Kidney (tissue), 14 donors: ENCODE results near the gene WWC2. TPM values are rescaled to one million over a fixed set of nuclear protein-coding genes. Genes with fewer than 3 reads are reported as not detected.

ENCODE experiments used
- DNase-seq, 5 donors: peaks; one replicate each; pipeline ENCODE4 v3.0.0-alpha.2; 2013 to 2020
- FAIRE-seq: peaks from 2 replicates; lab custom pipeline; 2012; peaks lifted over from hg19 to GRCh38; lab: Jason Lieb, UNC
- H3K27ac ChIP-seq, 2 donors: one replicate each; pipeline ENCODE4 v1.7.0; 2013; ENCODE audit warnings: low read depth in 2 of 2, low read length in 2 of 2, inconsistent platforms in 1 of 2
- H3K27me3 ChIP-seq: one replicate; pipeline ENCODE4 v1.7.1; 2013; ENCODE audit warnings: low read length, inconsistent platforms; ENCODE audit not compliant: control insufficient read depth, insufficient read depth
- H3K36me3 ChIP-seq, 3 donors: one replicate each; pipeline versions ENCODE4 v1.7.0 to v1.7.1; 2013; ENCODE audit warnings: low read length in 3 of 3, control low read depth in 1 of 3, inconsistent platforms in 1 of 3; ENCODE audit not compliant: insufficient read depth in 3 of 3, control insufficient read depth in 2 of 3
- H3K4me1 ChIP-seq, 3 donors: one replicate each; pipeline versions ENCODE4 v1.7.0 to v1.7.1; 2013; ENCODE audit warnings: low read length in 3 of 3, inconsistent platforms in 1 of 3, low read depth in 1 of 3; ENCODE audit not compliant: control insufficient read depth in 2 of 3, insufficient read depth in 2 of 3
- H3K4me3 ChIP-seq, 3 donors: one replicate each; pipeline versions ENCODE4 v1.7.0 to v1.8.1; 2013; ENCODE audit warnings: low read length in 3 of 3, control low read depth in 1 of 3, inconsistent platforms in 1 of 3
- H3K9ac ChIP-seq, 3 donors: one replicate each; pipeline versions ENCODE4 v1.7.0 to v1.7.1; 2013; ENCODE audit warnings: low read length in 3 of 3, control low read depth in 1 of 3, inconsistent platforms in 1 of 3
- H3K9me3 ChIP-seq, 3 donors: one replicate each; pipeline versions ENCODE4 v1.7.0 to v1.7.1; 2013; ENCODE audit warnings: low read length in 3 of 3, control low read depth in 1 of 3, inconsistent platforms in 1 of 3; ENCODE audit not compliant: control insufficient read depth in 2 of 3, insufficient read depth in 1 of 3
- intact Hi-C: fragments of 100-400 bp; cut with DNase I; formaldehyde crosslinking; loops from one replicate; pipeline ENCODE4 v1.11.1; 2022
- polyA plus RNA-seq: library from polyadenylated mRNA; stranded (reverse); fragments of 350-450 nt; fragmentation: Illumina TruSeq; extraction: RNeasy Lipid Tissue Mini Kit (QIAGEN cat#74804); gene quantifications from one replicate; pipeline ENCODE4 v1.2.3, GENCODE V29; 2014; ENCODE audit warnings: low read depth, low replicate concordance; ENCODE audit not compliant: insufficient read depth
- total RNA-seq: library from RNA; stranded (reverse); fragmentation: NEBNext Ultra II Directional; extraction: Animal tissue kit (Norgen Biotek cat#: 25700); gene quantifications from one replicate; pipeline ENCODE4 v1.2.1, GENCODE V29; 2021
- TF ChIP-seq, protein P1 (sequence below): IDR thresholded peaks from 3 replicates; pipeline ENCODE4 v1.5.1; 2012; ENCODE audit warnings: mild to moderate bottlenecking, moderate library complexity, borderline replicate concordance; ENCODE audit not compliant: insufficient read depth; ENCODE audit errors: extremely low read depth
- donor health status: control.
- donor health status: control.
- donor health status: control.
- donor health status: control.
- donor health status: control.
- donor health status: DM: yes; HTN: yes; CAD: no.
- donor health status: Normal renal cell carcinoma (clear cell type).

The WWC2 gene
- total and polyA plus RNA-seq, 2 donors from 2014 or later = 10.1 to 59.6 TPM

DNA sequence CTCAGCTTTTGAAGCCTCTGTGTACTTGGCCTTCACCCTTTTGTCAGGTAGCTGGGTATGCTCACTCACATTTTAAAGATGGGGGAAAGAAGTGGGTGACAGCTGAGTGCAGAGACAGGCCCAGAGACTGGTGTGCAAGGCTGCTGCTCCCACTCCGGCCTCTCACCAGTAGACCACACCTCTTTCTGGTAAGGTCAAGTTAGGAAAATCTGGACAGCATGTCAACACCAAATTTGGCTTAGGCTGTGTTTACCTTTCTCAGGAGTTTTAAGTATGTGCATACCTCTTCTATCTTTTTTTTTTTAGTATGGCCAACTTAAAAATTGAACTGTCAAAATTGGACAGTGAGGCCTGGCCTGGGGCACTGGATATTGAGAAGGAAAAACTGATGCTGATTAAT lies 154.4 kb downstream of the WWC2 start:
- no peak overlapping the region for H3K27ac ChIP-seq
- FAIRE-seq = no peak

DNA sequence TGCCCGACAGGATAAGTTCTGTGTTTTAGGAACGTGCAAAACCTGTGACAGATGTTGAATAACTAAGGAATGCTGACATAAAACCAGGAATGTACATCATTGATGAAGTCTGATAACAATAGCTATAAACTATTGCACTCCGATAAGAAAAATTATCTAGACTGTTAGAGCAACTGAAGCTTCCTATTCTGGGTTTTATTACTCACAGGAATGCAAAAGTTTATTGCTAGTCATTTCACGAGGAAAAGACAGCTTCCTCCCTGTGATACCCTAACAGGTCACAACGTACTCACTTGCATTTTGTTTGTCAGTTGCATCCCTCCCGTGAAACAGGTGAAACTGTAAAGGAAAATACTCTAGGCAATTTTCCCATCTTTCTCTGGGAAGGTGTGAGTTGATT lies 155.1 kb downstream of the WWC2 start:
- Histone ChIP-seq H3K4me1 (peaks cover 0 to 17% (median 4%) of the 10 kb centered on the region in 3 donors), H3K9ac (no peak overlapping the region), H3K36me3 (peaks cover 0 to 7% (median 5%) of the 10 kb centered on the region in 3 donors), H3K4me3 (no peak overlapping the region), H3K27ac (no peak overlapping the region), H3K27me3 (no peaks in the 10 kb centered on the region), H3K9me3 (no peaks in the 10 kb centered on the region)
- FAIRE-seq (no peak), DNase-seq (no peak)
- TF ChIP-seq, protein P1, sequence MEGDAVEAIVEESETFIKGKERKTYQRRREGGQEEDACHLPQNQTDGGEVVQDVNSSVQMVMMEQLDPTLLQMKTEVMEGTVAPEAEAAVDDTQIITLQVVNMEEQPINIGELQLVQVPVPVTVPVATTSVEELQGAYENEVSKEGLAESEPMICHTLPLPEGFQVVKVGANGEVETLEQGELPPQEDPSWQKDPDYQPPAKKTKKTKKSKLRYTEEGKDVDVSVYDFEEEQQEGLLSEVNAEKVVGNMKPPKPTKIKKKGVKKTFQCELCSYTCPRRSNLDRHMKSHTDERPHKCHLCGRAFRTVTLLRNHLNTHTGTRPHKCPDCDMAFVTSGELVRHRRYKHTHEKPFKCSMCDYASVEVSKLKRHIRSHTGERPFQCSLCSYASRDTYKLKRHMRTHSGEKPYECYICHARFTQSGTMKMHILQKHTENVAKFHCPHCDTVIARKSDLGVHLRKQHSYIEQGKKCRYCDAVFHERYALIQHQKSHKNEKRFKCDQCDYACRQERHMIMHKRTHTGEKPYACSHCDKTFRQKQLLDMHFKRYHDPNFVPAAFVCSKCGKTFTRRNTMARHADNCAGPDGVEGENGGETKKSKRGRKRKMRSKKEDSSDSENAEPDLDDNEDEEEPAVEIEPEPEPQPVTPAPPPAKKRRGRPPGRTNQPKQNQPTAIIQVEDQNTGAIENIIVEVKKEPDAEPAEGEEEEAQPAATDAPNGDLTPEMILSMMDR = no peak
- intact Hi-C loops = no loop called here

More for the DNA sequence above, 154.4 kb downstream of the WWC2 start:
- intact Hi-C loops = no loop called here
- peaks cover 0 to 7% (median 5%) of the 10 kb centered on the region in 3 donors for H3K36me3 ChIP-seq
- no peak overlapping the region for H3K9ac ChIP-seq
- no peaks in the 10 kb centered on the region for H3K27me3 ChIP-seq
- H3K9me3 ChIP-seq = no peaks in the 10 kb centered on the region
- peaks cover 0 to 17% (median 4%) of the 10 kb centered on the region in 3 donors for H3K4me1 ChIP-seq
- no peak overlapping the region for H3K4me3 ChIP-seq
- TF ChIP-seq, protein P1 = no peak
- DNase-seq = no peak

DNA sequence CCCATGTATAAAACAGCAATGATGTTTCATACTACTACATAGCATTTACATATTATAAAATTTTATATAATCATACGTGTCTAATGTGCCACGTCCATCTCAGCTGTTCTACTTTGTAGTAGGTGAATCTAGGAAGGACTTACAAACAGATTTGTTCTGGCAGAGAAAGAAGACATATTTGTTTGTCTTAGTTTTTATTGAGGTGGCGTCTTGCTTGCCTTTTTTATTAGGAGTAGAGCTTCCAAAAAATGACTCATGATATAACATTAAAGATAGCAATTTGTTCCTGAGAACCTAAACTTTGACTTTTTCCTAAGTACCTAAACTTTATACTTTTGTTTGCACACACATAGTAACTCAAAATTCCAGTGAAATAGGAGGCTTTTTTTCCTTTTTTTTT lies 156.4 kb downstream of the WWC2 start:
- intact Hi-C loops = loop anchor here (5.0 kb wide), 1 partner anchor 183 kb away; no protein-coding TSS in a partner anchor
- FAIRE-seq (no peak), DNase-seq (no peak)
- Histone ChIP-seq H3K4me1 (peaks cover 0 to 8% (median under 1%) of the 10 kb centered on the region in 3 donors), H3K4me3 (no peak overlapping the region), H3K9me3 (no peaks in the 10 kb centered on the region), H3K36me3 (peaks cover 2 to 11% (median 9%) of the 10 kb centered on the region in 3 donors), H3K27me3 (no peaks in the 10 kb centered on the region), H3K27ac (no peak overlapping the region), H3K9ac (no peak overlapping the region)
- TF ChIP-seq, protein P1 = no peak

DNA sequence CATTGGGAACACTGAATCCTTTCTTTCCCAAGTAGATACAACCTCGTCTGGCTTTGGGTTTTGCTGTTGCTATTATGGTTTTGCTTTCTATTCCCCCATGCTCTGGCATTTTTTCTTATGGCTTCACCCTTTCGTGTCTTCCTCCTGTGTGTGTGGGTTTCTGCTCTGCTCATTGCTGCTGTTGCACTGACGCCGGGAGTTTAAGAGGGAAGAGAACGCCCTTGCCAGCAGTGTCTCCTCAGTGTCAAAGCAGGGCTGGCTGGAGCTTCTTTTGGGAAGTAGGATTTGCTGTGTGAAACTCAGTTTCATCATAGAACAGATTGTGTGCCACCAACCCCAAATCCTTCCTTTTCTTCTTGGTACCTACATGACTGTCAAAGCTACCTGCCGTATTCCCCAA lies 157.3 kb downstream of the WWC2 start:
- H3K27me3 ChIP-seq = no peaks in the 10 kb centered on the region
- no peak overlapping the region for H3K9ac ChIP-seq
- TF ChIP-seq, protein P1 = no peak
- FAIRE-seq = no peak
- H3K4me1 ChIP-seq = peaks cover 0 to under 1% (median 0%) of the 10 kb centered on the region in 3 donors
- H3K4me3 ChIP-seq = no peak overlapping the region
- H3K9me3 ChIP-seq = no peaks in the 10 kb centered on the region
- H3K27ac ChIP-seq = no peak overlapping the region
- intact Hi-C loops = loop anchor here (5.0 kb wide), 1 partner anchor 184 kb away; no protein-coding TSS in a partner anchor
- DNase-seq = peak in 2 of 5 donors; percentile 40 to 72
- H3K36me3 ChIP-seq = peaks cover 7 to 20% (median 16%) of the 10 kb centered on the region in 3 donors
